B cell (primary cell): ENCODE measurements around the gene PPP1R3D. TPM values are rescaled to one million over a fixed set of nuclear protein-coding genes. Genes with fewer than 3 reads are reported as not detected.

Experiments used
- ATAC-seq: fragments of 200-7000 bp; cut with Tn5 transposase; one replicate; pipeline ENCODE4 v1.10.0; 2021; ENCODE audit warnings: low read depth, mild to moderate bottlenecking, moderate number of reproducible peaks, moderate library complexity
- CTCF ChIA-PET: fragments of 350-600 bp; sonication (Branson Sonifier 250); formaldehyde crosslinking; loops from one replicate; lab custom pipeline; 2021; ENCODE audit warnings: antibody characterized with exemption, inconsistent platforms; lab: Charles Lee
- POLR2A ChIA-PET: fragments of 350-600 bp; sonication (Branson Sonifier 250); formaldehyde crosslinking; loops from one replicate; lab custom pipeline; 2021; ENCODE audit warnings: antibody characterized with exemption; lab: Charles Lee
- DNase-seq: peaks from one replicate; pipeline ENCODE4 v3.0.0; 2013
- H2AFZ ChIP-seq: 2 replicates; pipeline ENCODE4 v1.6.1; 2012; ENCODE audit warnings: mild to moderate bottlenecking, low read depth, low read length; ENCODE audit not compliant: insufficient read depth, poor library complexity, severe bottlenecking
- H3K27ac ChIP-seq, 2 donors: 1 replicate in 1 of 2; 2 replicates in 1 of 2; pipeline ENCODE4 v1.5.1; 2012 to 2013; ENCODE audit warnings: low read length in 2 of 2, mild to moderate bottlenecking in 2 of 2, moderate library complexity in 1 of 2
- H3K27me3 ChIP-seq, 4 experiments: fragments of 200-600 bp in 1 of 4; sonication (generic) in 1 of 4; replicated peaks in 1 of 4; 1 replicate in 2 of 4; 2 replicates in 2 of 4; pipeline versions ENCODE4 v1.6.1 to v1.7.0; 2013 to 2016; ENCODE audit warnings: low read length in 3 of 4, mild to moderate bottlenecking in 2 of 4, mixed read lengths in 1 of 4, moderate library complexity in 1 of 4; ENCODE audit not compliant: insufficient read depth in 4 of 4, control insufficient read depth in 3 of 4; ENCODE audit errors: control extremely low read depth in 1 of 4
- H3K36me3 ChIP-seq, 2 experiments: replicated peaks in 1 of 2; 1 replicate in 1 of 2; 2 replicates in 1 of 2; pipeline versions ENCODE4 v1.6.1 to v1.7.1; 2013; ENCODE audit warnings: low read length in 1 of 2; ENCODE audit not compliant: insufficient read depth in 2 of 2, control insufficient read depth in 1 of 2; ENCODE audit errors: control extremely low read depth in 1 of 2, extremely low read depth in 1 of 2
- H3K4me1 ChIP-seq, 2 donors: fragments of 200-600 bp in 1 of 2; sonication (generic) in 1 of 2; 1 replicate in 1 of 2; 2 replicates in 1 of 2; pipeline versions ENCODE4 v1.5.1 to v1.6.1; 2013 to 2017; ENCODE audit warnings: low read length in 2 of 2; ENCODE audit not compliant: control insufficient read depth in 2 of 2, insufficient read depth in 2 of 2
- H3K4me2 ChIP-seq: replicated peaks from 2 replicates; pipeline ENCODE3; 2012; ENCODE audit warnings: mild to moderate bottlenecking, low read depth, low read length; ENCODE audit not compliant: poor library complexity, severe bottlenecking
- H3K4me3 ChIP-seq, 5 experiments: fragments of 200-600 bp in 1 of 5; sonication (generic) in 1 of 5; 1 replicate in 3 of 5; 2 replicates in 2 of 5; pipeline versions ENCODE4 v1.5.1 to v1.7.0; 2011 to 2016; ENCODE audit warnings: low read length in 4 of 5, mild to moderate bottlenecking in 4 of 5, low read depth in 2 of 5, control low read depth in 1 of 5, moderate library complexity in 1 of 5; ENCODE audit not compliant: insufficient read depth in 1 of 5; ENCODE audit errors: control extremely low read depth in 1 of 5, extremely low read depth in 1 of 5
- H3K79me2 ChIP-seq: fragments of 200-600 bp; sonication (generic); one replicate; pipeline ENCODE4 v1.6.0; 2016; ENCODE audit warnings: low read length; ENCODE audit not compliant: control insufficient read depth, insufficient read depth
- H3K9ac ChIP-seq: fragments of 200-600 bp; sonication (generic); 2 replicates; pipeline ENCODE4 v1.6.1; 2017; ENCODE audit warnings: mild to moderate bottlenecking, low read length, moderate library complexity
- H3K9me3 ChIP-seq, 3 donors: one replicate each; pipeline versions ENCODE4 v1.6.1 to v1.7.1; 2013; ENCODE audit warnings: low read length in 2 of 3; ENCODE audit not compliant: control insufficient read depth in 2 of 3, insufficient read depth in 1 of 3; ENCODE audit errors: control extremely low read depth in 1 of 3
- H4K20me1 ChIP-seq: 2 replicates; pipeline ENCODE4 v1.6.0; 2012; ENCODE audit warnings: mild to moderate bottlenecking, low read length; ENCODE audit not compliant: insufficient read depth, control insufficient read depth, poor library complexity, severe bottlenecking
- H3K27ac Mint-ChIP-seq: one replicate; pipeline ENCODE4 v1.8.0; 2021; ENCODE audit warnings: mixed read lengths
- H3K27me3 Mint-ChIP-seq: one replicate; pipeline ENCODE4 v1.8.0; 2021; ENCODE audit warnings: mixed read lengths
- H3K4me1 Mint-ChIP-seq: one replicate; pipeline ENCODE4 v1.8.0; 2021; ENCODE audit warnings: mixed read lengths
- H3K4me3 Mint-ChIP-seq: one replicate; pipeline ENCODE4 v1.8.0; 2021; ENCODE audit warnings: mixed read lengths
- H3K9me3 Mint-ChIP-seq: one replicate; pipeline ENCODE4 v1.8.0; 2022; ENCODE audit warnings: mixed read lengths; ENCODE audit not compliant: insufficient read depth
- EZH2 ChIP-seq: IDR thresholded peaks from 2 replicates; pipeline ENCODE4 v1.6.1; 2012; ENCODE audit warnings: borderline replicate concordance, low read depth, mild to moderate bottlenecking, moderate library complexity, low read length; ENCODE audit not compliant: insufficient read depth, poor library complexity, severe bottlenecking
- WGBS: methylation state at CpG from one replicate; pipeline ENCODE4 v1.1.5; 2013; ENCODE audit warnings: missing lambda C conversion rate; ENCODE audit not compliant: insufficient coverage; 5-methylcytosine and 5-hydroxymethylcytosine counted together
- intact Hi-C: fragments of 100-400 bp; cut with micrococcal nuclease; formaldehyde crosslinking; loops from one replicate; pipeline ENCODE4 v1.10.0; 2022
- polyA plus RNA-seq: library from polyadenylated mRNA; depleted of rRNA; stranded (reverse); fragments of >200 nt; gene quantifications from 2 replicates; pipeline ENCODE4 v1.2.3, GENCODE V29; 2012
- total RNA-seq, 2 donors: library from RNA; stranded (reverse); fragments of 120-200 nt in 1 of 2; gene quantifications; 1 replicate in 1 of 2; 2 replicates in 1 of 2; pipeline versions ENCODE4 v1.2.3 to v1.2.4, GENCODE V29; 2013 to 2022
- TF ChIP-seq, protein P1 (sequence below): fragments of 200-600 bp; IDR thresholded peaks from one replicate; pipeline ENCODE4 v1.8.0; 2022; ENCODE audit warnings: antibody characterized with exemption, mild to moderate bottlenecking

PPP1R3D gene
- total and polyA plus RNA-seq, 2 donors (not counting 1 experiment from before 2014, with no cell fraction given), result 1.2 to 13.6 TPM

DNA sequence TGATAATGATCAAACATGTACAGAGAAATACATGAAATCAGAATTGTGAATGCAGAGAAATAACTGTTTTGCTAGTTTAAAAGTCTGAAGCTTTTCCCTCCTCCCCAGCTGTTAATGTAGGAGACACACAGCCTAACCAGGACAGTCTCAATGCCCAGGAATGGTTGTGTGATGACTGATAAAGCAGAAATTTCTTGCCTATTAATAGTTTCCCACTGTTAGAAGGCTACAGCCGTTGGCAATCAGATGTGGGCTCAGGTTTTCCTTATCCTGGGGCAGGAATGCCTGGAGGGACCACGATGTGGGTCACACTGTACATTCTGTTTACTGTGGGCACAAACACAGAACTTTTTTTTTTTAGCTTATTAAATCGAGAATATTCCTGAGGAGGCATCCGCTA, 1.9 kb downstream of the PPP1R3D start:
- H3K9me3 Mint-ChIP-seq, result no peaks in the 10 kb centered on the region
- H3K4me3 ChIP-seq, result peak overlapping the region in 1 of 5 experiments; percentile 12
- peaks cover 0 to 7% of the 10 kb centered on the region in 2 experiments for H3K36me3 ChIP-seq
- peaks cover 0 to 10% (median 0%) of the 10 kb centered on the region in 3 donors for H3K9me3 ChIP-seq
- H4K20me1 ChIP-seq, result no peaks in the 10 kb centered on the region
- peak overlapping the region; percentile 87 for H3K4me3 Mint-ChIP-seq
- POLR2A ChIA-PET, result no interaction called here
- no peak for ATAC-seq
- WGBS, result 94% methylated on average over 3 of the region's 4 CpGs
- H3K79me2 ChIP-seq, result peaks cover 22% of the 10 kb centered on the region
- peak overlapping the region; percentile 73 for H3K27ac Mint-ChIP-seq
- H3K27me3 Mint-ChIP-seq, result no peaks in the 10 kb centered on the region
- peaks cover 41% of the 10 kb centered on the region for H3K4me1 Mint-ChIP-seq
- peaks cover 22 to 26% of the 10 kb centered on the region in 2 donors for H3K4me1 ChIP-seq
- TF ChIP-seq EZH2, result no peak
- TF ChIP-seq, protein P1, sequence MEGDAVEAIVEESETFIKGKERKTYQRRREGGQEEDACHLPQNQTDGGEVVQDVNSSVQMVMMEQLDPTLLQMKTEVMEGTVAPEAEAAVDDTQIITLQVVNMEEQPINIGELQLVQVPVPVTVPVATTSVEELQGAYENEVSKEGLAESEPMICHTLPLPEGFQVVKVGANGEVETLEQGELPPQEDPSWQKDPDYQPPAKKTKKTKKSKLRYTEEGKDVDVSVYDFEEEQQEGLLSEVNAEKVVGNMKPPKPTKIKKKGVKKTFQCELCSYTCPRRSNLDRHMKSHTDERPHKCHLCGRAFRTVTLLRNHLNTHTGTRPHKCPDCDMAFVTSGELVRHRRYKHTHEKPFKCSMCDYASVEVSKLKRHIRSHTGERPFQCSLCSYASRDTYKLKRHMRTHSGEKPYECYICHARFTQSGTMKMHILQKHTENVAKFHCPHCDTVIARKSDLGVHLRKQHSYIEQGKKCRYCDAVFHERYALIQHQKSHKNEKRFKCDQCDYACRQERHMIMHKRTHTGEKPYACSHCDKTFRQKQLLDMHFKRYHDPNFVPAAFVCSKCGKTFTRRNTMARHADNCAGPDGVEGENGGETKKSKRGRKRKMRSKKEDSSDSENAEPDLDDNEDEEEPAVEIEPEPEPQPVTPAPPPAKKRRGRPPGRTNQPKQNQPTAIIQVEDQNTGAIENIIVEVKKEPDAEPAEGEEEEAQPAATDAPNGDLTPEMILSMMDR, result no peak
- H3K9ac ChIP-seq, result no peak overlapping the region
- H2AFZ ChIP-seq, result no peak overlapping the region
- no peak for DNase-seq
- CTCF ChIA-PET, result interaction anchor here (4.3 kb wide), 1 partner anchor 11 kb away, joined by 45 read pairs; no protein-coding TSS in a partner anchor
- peak overlapping the region; percentile 78 for H3K4me2 ChIP-seq
- intact Hi-C loops, result no loop called here
- no peak overlapping the region for H3K27ac ChIP-seq
- no peaks in the 10 kb centered on the region for H3K27me3 ChIP-seq

DNA sequence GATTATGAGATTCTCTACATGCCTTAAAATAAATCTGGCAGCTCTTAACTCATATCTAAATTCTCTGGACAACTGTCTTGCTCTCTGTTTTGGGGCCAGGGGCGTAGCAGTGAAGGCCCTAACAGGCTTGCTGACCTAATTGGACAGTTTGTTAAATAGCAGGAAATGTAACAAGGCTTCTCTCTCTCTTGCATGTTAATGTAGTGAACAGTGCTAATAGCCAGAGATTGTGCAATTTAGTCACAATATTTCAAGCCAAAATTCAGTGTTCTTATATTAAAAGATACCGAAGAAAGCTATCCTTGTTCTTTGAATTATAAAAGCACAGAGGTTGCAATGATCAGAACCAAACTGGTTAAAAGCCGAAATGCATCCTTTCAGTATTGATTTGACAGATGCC, 3.0 kb downstream of the PPP1R3D start:
- Histone ChIP-seq H3K27ac (no peak overlapping the region), H2AFZ (no peak overlapping the region), H3K27me3 (no peaks in the 10 kb centered on the region), H3K4me1 (peaks cover 23 to 26% of the 10 kb centered on the region in 2 donors), H3K9me3 (peaks cover 0 to 15% (median 0%) of the 10 kb centered on the region in 3 donors), H3K79me2 (peaks cover 19% of the 10 kb centered on the region), H4K20me1 (no peaks in the 10 kb centered on the region), H3K4me2 (no peak overlapping the region), H3K36me3 (no peaks in the 10 kb centered on the region), H3K4me3 (no peak overlapping the region), H3K9ac (no peak overlapping the region)
- H3K27ac Mint-ChIP-seq, result no peak overlapping the region
- intact Hi-C loops, result no loop called here
- ChIA-PET CTCF (interaction anchor here (1.1 to 4.3 kb wide), 3 partner anchors 12 to 16 kb away, joined by 3 to 45 read pairs (median 11); no protein-coding TSS in a partner anchor), POLR2A (no interaction called here)
- peaks cover 42% of the 10 kb centered on the region for H3K4me1 Mint-ChIP-seq
- TF ChIP-seq, protein P1, result no peak
- no peak for TF ChIP-seq EZH2
- no CpG with 5 or more reads among the region's 3 CpGs for WGBS
- no peaks in the 10 kb centered on the region for H3K9me3 Mint-ChIP-seq
- ATAC-seq (no peak), DNase-seq (no peak)
- H3K4me3 Mint-ChIP-seq, result no peak overlapping the region
- H3K27me3 Mint-ChIP-seq, result no peaks in the 10 kb centered on the region
